Measurements from ENCODE around the gene SARM1.
A peak's percentile ranks its signal among the peaks of the same experiment; 100 is the strongest.
"Not testable (repeated sequence)": the region's sequence is repeated elsewhere in the genome, so short reads cannot be mapped to it uniquely, and the experiment has no call there.

SARM1 gene

GRCh38 chr17:28397275-28397674 is 25.8 kb downstream of the SARM1 start:
- no peak for DNase-seq

GRCh38 chr17:28397687-28398279 is 26.3 kb downstream of the SARM1 start:
- DNase-seq, result no peak

GRCh38 chr17:28398280-28398981 is 26.9 kb downstream of the SARM1 start:
- DNase-seq, result no peak

GRCh38 chr17:28399808-28400207 is 28.3 kb downstream of the SARM1 start:
- no peak for DNase-seq

- no peak for DNase-seq
These were observed 30.7 kb downstream of the SARM1 start for GRCh38 chr17:28402224-28402630.

- DNase-seq, result no peak
These were observed 31.4 kb downstream of the SARM1 start for GRCh38 chr17:28402844-28403243.

GRCh38 chr17:28404007-28404406 is 32.5 kb downstream of the SARM1 start:
- no peak for DNase-seq

- no peak for DNase-seq
These were observed 32.9 kb downstream of the SARM1 start for GRCh38 chr17:28404461-28404811.

GRCh38 chr17:28404812-28405570 is 33.5 kb downstream of the SARM1 start:
- DNase-seq, result no peak

GRCh38 chr17:28405632-28406472 is 34.4 kb downstream of the SARM1 start, which contains the start of gene SLC46A1:
TSS of gene SLC46A1 (minus strand) at chr17:28406212. CDS start at chr17:28406114, 98 bp downstream.
- peak; percentile 22 for DNase-seq

- DNase-seq, result no peak
These were observed 35.0 kb downstream of the SARM1 start for GRCh38 chr17:28406473-28406814.

GRCh38 chr17:28407130-28407973 is 35.9 kb downstream of the SARM1 start:
- DNase-seq, result no peak

GRCh38 chr17:28407974-28408306 is 36.4 kb downstream of the SARM1 start:
- no peak for DNase-seq

- DNase-seq, result no peak
These were observed 40.6 kb downstream of the SARM1 start for GRCh38 chr17:28412099-28412498.

- DNase-seq, result no peak
These were observed 42.3 kb downstream of the SARM1 start for GRCh38 chr17:28413804-28414203.

GRCh38 chr17:28415886-28416285 is 44.4 kb downstream of the SARM1 start:
- no peak for DNase-seq

- peak; percentile 63 for DNase-seq
These were observed 45.3 kb downstream of the SARM1 start for GRCh38 chr17:28416703-28417311.

GRCh38 chr17:28421787-28422305 is 50.4 kb downstream of the SARM1 start:
- no peak for DNase-seq

- DNase-seq, result no peak
These were observed 53.7 kb downstream of the SARM1 start for GRCh38 chr17:28425206-28425605.

- no peak for DNase-seq
These were observed 54.6 kb downstream of the SARM1 start for GRCh38 chr17:28426081-28426519.

GRCh38 chr17:28427371-28427770 is 55.9 kb downstream of the SARM1 start:
- DNase-seq, result no peak

GRCh38 chr17:28427982-28428381 is 56.5 kb downstream of the SARM1 start:
- not testable (repeated sequence) for DNase-seq

Data from CD4-positive, alpha-beta T cell treated with Interleukin-12 subunit alpha and Interleukin-12 subunit beta, for 1 hour (primary cell).